Measurements from ENCODE around the gene PIP5K1C.

PIP5K1C gene

DNA sequence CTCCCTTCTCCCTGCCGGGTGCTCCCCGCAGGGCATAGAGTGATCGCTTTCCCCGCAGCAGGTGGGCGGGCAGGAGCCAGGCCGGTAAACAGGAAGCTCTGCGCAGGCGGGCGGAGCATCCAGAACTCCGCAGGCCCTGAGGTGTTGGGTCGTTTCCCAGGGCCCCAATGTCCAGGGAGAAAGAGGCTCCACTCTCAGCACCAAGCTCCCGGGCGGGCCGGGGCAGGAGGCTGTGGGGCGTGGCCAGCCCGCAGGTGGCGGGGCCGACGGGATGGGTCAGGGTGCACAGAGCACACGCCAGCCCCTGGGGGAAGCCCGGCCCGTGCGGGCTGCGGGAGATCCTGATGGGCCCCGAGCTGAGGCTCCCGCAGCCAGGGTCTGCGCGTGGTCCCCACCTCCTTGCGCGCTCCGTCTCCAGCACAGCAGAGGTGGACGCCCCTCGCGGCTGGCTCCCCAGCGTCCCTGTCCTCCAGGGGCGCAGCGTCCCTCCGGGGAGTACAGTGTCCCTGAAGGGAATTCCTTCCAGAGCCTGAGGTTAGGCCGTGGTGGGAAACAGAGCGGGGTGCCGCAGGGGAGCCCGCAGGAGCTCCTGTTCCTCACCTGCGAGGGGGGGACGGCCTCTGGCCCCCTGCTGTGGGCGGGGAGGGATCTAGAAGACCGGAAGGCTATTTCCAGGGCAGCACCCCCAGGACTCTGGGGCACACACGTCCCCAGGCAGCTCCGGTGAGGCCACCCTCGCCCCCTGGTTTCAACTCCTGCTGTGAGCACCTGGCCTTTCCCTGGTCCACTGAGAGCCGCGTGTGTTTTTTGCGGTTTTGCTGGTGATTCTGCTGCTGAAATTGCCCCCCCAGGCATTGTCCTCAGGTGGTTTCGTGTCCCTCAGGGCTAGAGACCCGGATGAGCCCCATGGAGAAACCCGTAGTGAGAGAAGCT lies 12.2 kb downstream of the PIP5K1C start:
- H3K4me3 ChIP-seq (ENCODE audit: low read depth, low read length), result no peak overlapping the region
- DNase-seq (ENCODE audit: low read depth), result no peak

DNA sequence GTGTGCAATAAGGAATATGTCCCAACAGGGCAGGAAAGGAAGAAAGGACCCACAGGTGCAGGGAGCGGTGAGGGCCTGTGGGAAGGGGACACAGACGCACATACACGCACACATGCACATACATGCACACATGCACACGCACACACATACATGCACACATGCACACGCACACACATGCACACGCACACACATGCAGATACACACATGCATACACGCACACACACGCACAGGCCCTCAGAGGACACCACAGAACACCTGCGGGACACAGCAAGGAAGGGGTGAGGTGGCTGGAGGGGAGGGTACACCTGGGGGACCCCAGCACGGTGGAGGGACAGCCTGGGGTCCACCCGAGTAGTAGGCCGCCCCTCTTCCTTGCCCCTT lies 12.9 kb downstream of the PIP5K1C start:
- DNase-seq (ENCODE audit: low read depth), result no peak
- TF ChIP-seq, protein P1, sequence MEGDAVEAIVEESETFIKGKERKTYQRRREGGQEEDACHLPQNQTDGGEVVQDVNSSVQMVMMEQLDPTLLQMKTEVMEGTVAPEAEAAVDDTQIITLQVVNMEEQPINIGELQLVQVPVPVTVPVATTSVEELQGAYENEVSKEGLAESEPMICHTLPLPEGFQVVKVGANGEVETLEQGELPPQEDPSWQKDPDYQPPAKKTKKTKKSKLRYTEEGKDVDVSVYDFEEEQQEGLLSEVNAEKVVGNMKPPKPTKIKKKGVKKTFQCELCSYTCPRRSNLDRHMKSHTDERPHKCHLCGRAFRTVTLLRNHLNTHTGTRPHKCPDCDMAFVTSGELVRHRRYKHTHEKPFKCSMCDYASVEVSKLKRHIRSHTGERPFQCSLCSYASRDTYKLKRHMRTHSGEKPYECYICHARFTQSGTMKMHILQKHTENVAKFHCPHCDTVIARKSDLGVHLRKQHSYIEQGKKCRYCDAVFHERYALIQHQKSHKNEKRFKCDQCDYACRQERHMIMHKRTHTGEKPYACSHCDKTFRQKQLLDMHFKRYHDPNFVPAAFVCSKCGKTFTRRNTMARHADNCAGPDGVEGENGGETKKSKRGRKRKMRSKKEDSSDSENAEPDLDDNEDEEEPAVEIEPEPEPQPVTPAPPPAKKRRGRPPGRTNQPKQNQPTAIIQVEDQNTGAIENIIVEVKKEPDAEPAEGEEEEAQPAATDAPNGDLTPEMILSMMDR (IDR thresholded peaks at IDR 0.05; ENCODE audit: control insufficient read depth, extremely low read depth, insufficient read depth), result no peak
- H3K4me3 ChIP-seq (ENCODE audit: low read depth, low read length), result no peak overlapping the region

More for the DNA sequence above, 12.2 kb downstream of the PIP5K1C start:
- TF ChIP-seq, protein P1 (IDR thresholded peaks at IDR 0.05; ENCODE audit: control insufficient read depth, extremely low read depth, insufficient read depth), result no peak

DNA sequence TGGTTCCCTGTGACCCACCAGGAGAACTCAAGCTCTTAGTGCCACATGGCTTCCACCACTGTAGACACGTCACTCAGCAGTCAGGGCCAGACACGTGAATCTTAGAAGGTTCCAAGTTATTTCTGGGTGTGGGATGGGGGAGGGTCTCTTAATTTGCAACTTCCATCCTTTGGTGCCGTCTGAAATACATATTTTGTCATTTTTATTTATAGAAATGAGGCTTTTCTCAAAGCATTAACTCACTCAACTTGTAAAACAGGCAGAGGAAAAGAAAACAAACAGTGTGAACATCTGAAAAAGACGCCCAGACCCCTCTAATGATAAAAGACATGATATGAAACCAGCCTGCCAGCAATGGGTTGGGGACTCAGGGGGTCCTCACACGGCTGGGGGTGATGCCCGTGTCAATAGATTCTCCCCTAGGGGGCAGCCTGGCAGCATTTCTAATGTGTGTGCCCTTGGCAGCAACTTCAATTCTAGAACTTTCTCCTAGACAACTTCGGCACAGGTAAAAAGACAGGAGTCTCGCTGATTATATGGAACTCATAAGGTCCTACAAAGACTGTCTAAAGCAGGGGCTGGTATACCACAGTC lies 15.4 kb downstream of the PIP5K1C start:
- H3K4me3 ChIP-seq (ENCODE audit: low read depth, low read length), result no peak overlapping the region
- DNase-seq (ENCODE audit: low read depth), result no peak
- TF ChIP-seq, protein P1 (IDR thresholded peaks at IDR 0.05; ENCODE audit: control insufficient read depth, extremely low read depth, insufficient read depth), result no peak

DNA sequence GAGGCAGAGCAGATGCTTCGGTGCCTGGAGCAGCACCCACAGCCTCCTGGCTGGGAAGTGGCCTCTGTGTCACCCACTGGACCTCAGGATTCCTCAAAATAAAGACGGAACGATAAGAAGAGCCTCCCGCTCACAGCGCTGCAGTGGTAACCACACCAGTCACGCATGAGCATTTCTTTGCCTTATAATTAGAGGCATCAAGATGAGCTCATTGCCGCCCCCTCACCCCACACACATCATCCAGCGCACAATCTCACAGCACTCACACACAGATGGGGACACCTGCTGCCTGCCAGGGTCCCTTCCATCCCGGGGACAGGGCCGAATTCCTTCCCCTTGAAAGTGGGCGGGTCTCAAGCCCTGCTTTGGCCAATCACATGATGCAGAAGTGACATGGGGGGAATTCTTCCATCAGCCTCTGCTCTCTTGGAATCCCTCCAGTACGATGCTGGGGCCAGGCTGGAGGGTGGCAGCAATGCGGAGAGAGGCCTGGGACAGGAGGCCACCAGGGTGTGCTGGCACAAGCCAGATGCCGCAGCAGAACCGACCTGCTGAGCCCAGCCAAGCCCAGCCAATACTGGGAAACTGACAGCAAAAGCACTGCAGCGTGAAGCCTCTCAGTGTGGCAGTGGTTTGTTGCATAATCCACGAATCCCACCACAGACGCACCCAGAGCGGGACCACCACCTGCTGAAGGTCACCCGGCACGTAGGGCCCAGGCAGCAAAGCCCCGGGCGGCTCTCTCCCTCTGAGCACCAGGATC lies 16.0 kb downstream of the PIP5K1C start:
- no peak overlapping the region for H3K4me3 ChIP-seq (ENCODE audit: low read depth, low read length)
- no peak for DNase-seq (ENCODE audit: low read depth)
- TF ChIP-seq, protein P1 (IDR thresholded peaks at IDR 0.05; ENCODE audit: control insufficient read depth, extremely low read depth, insufficient read depth), result no peak

DNA sequence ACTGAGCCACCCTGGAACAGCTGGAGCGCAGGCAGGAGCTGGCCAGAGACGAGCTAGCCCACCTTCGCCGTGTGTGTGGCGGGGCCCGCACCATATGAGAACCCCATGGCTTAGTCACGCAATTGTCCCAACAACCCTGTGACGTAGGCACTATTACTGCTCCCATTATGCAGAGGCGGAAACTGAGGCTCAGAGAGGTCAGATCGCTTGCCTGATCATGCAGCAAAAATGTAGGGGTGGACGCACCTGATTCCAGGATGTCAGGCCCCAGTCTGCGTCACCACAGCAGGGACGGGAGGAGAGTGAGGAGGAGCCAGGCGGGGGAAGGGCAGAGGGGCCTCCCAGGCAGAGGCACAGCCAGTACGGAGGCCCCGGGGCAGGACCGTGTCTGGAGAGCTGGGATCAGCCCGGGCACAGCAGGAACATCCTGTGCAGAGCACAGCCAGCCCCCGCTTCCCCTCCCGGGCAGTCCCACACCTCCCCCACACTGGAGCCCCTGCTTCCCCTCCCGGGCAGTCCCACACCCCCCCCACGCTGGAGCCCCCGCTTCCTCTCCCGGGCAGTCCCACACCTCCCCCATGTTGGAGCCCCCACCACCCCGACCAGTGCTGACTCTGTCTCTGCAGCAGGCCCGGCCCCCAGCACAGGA lies 16.7 kb downstream of the PIP5K1C start:
- TF ChIP-seq, protein P1 (IDR thresholded peaks at IDR 0.05; ENCODE audit: control insufficient read depth, extremely low read depth, insufficient read depth), result no peak
- no peak for DNase-seq (ENCODE audit: low read depth)
- H3K4me3 ChIP-seq (ENCODE audit: low read depth, low read length), result no peak overlapping the region

DNA sequence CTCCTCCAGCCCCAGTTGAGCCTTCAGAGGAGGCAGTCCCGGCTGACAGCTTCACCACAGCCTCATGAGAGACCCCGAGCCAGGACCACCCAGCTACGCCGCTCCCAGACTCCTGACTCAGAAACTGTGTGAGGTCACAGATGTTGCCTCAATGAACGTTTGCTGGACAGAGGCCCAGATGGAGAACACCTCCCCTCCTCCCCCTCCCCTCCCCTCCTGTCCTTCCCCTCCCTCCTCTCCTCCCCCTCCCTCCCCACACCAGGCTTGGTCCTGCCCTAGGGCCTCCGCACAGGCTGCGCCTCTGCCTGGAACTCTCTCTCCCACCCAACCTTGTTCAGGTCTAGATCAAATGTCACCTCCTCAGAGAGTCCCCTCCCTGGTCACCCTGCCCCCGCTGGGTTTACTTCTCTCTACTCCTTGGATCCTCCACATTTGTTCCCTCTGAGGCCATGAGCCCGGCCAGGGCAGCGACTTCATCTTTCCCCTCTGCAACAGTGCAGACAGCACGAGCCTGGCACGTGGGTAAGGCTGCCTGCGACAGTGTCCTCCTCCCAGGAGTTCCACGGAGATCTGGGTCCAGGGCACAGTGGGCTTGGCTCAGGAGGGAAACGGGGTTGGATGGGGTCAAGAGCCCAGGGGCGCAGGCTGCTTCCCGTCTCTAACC lies 17.4 kb downstream of the PIP5K1C start:
- TF ChIP-seq, protein P1 (IDR thresholded peaks at IDR 0.05; ENCODE audit: control insufficient read depth, extremely low read depth, insufficient read depth), result no peak
- no peak overlapping the region for H3K4me3 ChIP-seq (ENCODE audit: low read depth, low read length)
- DNase-seq (ENCODE audit: low read depth), result no peak

Measured in LNCaP clone FGC (cell line).